Measurements from ENCODE around the gene RBMS3.

- TF ChIP-seq CTCF (IDR thresholded peaks at IDR 0.05) (no peak), EP300 (IDR thresholded peaks at IDR 0.05) (no peak), POLR2A (IDR thresholded peaks at IDR 0.05) (no peak)
Observed at GRCh38 chr3:29971895-29972294, 691.0 kb downstream of the RBMS3 start.
